SK-N-MC (cell line): ENCODE results near the gene NXN.

ENCODE experiments used
- EZH2 ChIP-seq: fragments of 200-600 bp; sonication (generic); IDR thresholded peaks from one replicate; pipeline ENCODE4 v1.6.1; 2017; ENCODE audit warnings: antibody characterized with exemption
- FOXP2 ChIP-seq: optimal IDR thresholded peaks from 2 replicates; pipeline ENCODE3; 2011; ENCODE audit warnings: mild to moderate bottlenecking, moderate library complexity; ENCODE audit not compliant: insufficient read depth; ENCODE audit errors: extremely low read length, control extremely low read depth
- POLR2AphosphoS5 ChIP-seq: IDR thresholded peaks from 2 replicates; pipeline ENCODE4 v1.6.1; 2012; ENCODE audit warnings: mild to moderate bottlenecking, low read depth, low read length, borderline replicate concordance

DNA sequence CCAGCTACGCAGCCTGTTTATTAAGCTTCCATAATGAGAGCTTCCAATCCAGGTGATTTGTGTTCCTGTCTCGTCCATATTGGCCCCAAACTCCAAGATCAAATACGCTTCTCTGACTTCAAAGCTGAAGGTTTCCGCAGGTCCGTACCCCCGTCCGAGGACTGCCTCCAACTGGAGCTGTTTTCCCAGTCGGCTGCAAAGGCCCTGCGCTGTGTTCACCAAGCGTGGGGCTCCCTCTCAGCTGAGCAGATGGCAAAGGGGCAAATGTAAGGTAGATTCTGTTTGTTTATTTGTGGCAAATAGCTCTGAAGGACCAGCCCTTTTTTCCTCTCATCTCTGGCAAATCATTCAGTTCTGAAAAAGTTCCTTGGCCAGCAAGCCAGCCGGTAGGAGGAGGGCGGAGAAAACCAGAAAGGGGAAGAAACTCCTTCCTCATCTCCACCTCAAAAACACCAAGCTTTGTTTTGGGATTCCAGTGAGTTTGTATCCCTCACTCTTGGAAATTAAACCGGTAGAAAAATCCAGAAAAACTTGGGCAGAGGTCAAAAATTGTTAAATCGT, 35.2 kb downstream of the NXN start:
- no peak for TF ChIP-seq POLR2AphosphoS5
- no peak for TF ChIP-seq EZH2
- TF ChIP-seq FOXP2 = no peak
